ENCODE measurements around the gene FRYL. TPM values are rescaled to one million over a fixed set of nuclear protein-coding genes. Genes with fewer than 3 reads are reported as not detected.

The FRYL gene
- total RNA-seq, 3 donors from 2014 or later: 205 to 416 (median 330) TPM

DNA sequence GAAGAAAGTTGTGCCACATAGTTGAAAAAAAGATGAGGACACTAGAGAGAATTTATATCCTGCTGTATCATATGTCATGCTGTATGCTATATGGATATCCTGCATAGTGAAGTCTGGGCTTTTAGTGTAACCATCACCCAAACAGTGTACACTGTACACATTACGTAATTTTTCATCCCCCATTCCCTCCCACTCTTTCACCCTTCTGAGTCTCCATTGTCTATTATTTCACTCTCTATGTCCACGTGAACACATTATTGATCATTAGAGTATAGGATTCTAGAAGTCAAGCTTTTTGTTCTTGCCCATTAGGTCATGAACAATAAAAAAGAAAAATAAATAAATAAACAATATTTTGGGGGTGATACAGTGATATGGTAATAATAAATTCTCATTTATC is 18.0 kb upstream of the FRYL start:
- DNase-seq (no peak), ATAC-seq (no peak)
- Histone ChIP-seq H3K4me3 (no peak overlapping the region), H3K36me3 (ENCODE audit: low read depth) (no peaks in the 10 kb centered on the region), H3K4me1 (ENCODE audit: low read depth) (peaks cover 3% of the 10 kb centered on the region), H3K9me3 (no peaks in the 10 kb centered on the region)
- TF ChIP-seq, protein P1, sequence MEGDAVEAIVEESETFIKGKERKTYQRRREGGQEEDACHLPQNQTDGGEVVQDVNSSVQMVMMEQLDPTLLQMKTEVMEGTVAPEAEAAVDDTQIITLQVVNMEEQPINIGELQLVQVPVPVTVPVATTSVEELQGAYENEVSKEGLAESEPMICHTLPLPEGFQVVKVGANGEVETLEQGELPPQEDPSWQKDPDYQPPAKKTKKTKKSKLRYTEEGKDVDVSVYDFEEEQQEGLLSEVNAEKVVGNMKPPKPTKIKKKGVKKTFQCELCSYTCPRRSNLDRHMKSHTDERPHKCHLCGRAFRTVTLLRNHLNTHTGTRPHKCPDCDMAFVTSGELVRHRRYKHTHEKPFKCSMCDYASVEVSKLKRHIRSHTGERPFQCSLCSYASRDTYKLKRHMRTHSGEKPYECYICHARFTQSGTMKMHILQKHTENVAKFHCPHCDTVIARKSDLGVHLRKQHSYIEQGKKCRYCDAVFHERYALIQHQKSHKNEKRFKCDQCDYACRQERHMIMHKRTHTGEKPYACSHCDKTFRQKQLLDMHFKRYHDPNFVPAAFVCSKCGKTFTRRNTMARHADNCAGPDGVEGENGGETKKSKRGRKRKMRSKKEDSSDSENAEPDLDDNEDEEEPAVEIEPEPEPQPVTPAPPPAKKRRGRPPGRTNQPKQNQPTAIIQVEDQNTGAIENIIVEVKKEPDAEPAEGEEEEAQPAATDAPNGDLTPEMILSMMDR (IDR thresholded peaks at IDR 0.05): no peak
- intact Hi-C loops (cut with DNase I, micrococcal nuclease): no loop called here

DNA sequence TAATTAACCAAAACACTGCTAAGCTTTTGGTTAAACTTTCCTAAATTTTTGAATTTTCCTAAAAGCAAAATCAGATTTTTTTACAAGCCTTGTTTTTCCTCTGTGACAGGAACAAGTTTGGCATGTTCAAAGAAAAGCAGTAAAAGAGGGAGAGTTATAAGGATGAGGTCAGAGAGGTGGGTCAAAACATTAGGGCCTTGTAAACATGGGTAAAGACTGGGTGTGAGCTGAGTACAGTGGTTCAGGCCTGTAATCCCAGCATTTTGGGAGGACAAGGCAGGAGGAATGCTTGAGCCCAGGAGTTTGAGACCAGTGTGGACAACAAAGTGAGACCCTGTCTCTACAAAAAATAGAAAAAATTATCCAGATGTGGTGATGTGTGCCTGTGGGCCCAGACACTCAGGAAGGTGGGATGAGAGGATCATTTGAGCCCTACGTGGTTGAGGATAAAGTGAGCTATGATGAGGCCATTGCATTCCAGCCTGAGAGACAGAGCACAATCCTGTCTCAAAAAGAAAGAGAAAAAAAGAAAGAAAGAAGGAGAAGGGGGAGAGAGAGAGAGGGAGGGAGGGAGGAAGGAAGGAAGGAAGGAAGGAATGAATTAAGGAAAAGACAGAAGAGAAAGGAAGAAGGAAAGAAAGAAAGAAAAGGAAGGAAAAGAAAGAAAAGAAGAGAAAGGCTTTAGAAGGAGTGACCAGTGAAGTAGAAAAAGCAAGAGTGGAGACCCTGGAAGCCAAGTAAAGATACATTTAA is 17.0 kb upstream of the FRYL start:
- intact Hi-C loops (cut with DNase I, micrococcal nuclease): no loop called here
- no peaks in the 10 kb centered on the region for H3K9me3 ChIP-seq
- no peaks in the 10 kb centered on the region for H3K36me3 ChIP-seq (ENCODE audit: low read depth)
- TF ChIP-seq, protein P1 (IDR thresholded peaks at IDR 0.05): no peak
- peak in 1 of 3 donors; percentile 10 for DNase-seq
- peaks cover 3% of the 10 kb centered on the region for H3K4me1 ChIP-seq (ENCODE audit: low read depth)
- H3K4me3 ChIP-seq: no peak overlapping the region
- peak; percentile 92 for ATAC-seq

DNA sequence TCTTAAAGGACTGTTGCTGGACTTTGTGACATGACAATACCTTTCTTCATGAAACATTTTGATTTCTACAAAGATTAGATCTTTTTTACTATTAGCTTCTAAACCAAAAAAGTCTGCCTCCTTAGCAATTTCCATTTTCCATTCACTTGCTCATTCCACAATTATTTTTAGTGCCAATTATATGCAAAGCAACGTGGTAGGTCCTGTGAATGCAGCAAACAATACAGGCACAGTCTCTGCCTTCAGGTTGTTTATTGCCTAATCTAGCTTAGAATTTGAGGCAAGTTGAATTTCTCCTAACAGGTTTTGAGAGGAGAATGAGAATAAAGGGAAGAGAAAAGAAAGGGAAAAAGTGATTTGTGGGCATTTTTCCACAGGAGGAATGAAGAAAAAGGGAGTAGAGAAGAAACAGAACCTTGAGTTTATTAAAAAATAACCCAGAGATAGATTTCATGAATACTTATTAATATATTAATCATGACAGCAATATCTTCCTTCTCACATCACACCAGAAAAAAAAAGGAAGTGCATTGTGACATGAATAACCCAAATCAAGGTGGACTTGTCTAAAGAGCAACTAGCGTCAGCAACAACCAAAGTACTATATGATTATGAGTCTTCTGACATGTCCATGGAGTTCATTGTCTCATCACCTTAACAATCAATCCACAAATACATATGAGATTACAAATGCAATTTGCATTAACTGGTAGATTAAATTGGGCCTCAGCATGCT is 16.3 kb upstream of the FRYL start:
- TF ChIP-seq, protein P1 (IDR thresholded peaks at IDR 0.05): no peak
- intact Hi-C loops (cut with DNase I, micrococcal nuclease): no loop called here

DNA sequence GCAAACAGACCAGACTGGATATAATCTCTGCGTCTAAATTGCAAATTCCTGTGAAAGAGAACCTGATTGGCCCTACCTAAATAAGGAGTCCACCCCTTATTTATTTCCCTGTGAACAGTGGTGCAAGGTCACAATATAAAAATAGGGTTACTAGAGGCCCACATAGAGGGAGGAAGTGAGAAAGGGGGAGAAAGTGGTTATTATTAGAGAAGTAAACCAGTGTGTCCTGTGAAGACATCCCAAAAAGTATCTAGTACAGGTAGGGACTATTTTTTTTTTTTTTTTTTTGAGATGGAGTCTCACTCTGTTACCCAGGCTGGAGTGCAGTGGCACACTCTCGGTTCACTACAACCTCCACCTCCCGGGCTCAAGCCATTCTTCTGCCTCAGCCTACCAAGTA is 15.0 kb upstream of the FRYL start:
- intact Hi-C loops (cut with DNase I, micrococcal nuclease): no loop called here
- DNase-seq (no peak), ATAC-seq (no peak)
- peaks cover 3% of the 10 kb centered on the region for H3K4me1 ChIP-seq (ENCODE audit: low read depth)
- H3K9me3 ChIP-seq: no peaks in the 10 kb centered on the region
- H3K36me3 ChIP-seq (ENCODE audit: low read depth): no peaks in the 10 kb centered on the region
- H3K4me3 ChIP-seq: no peak overlapping the region
- TF ChIP-seq, protein P1 (IDR thresholded peaks at IDR 0.05): no peak

More for the DNA sequence above, 16.3 kb upstream of the FRYL start:
- no peak for DNase-seq
- Histone ChIP-seq H3K4me3 (no peak overlapping the region), H3K36me3 (ENCODE audit: low read depth) (no peaks in the 10 kb centered on the region), H3K4me1 (ENCODE audit: low read depth) (peaks cover 3% of the 10 kb centered on the region), H3K9me3 (no peaks in the 10 kb centered on the region)
- peak; percentile 36 for ATAC-seq

DNA sequence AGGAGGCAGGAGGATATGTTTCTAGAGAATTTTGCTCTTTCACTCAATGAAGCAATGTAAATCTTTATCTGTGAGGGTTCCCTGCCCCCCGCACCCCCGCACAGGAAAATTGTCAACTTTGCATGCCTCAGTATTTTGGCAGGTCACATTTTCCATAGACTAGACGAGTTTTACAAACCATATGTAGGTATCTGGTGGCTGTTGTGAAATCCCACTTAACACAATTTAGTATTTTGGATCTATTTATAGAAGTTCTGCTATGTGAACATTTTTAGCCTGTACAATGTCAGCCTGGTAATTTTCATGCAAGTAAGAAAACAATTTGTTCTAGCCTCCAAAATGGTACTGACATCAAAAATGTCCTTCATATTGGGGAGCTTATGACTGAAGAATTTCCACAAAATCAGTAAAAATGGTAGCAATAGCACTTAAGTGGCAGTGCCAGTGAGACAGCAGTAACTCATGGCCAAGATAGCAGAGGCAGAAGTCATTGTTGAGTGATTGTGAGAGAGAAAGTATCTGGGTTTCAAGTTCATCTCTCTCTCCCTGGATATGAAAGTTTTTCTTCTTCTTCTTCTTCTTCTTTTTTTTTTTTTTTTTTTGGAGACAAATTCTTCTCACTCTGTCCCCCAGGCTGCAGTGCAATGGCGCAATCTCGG is 12.4 kb upstream of the FRYL start:
- TF ChIP-seq, protein P1 (IDR thresholded peaks at IDR 0.05): no peak
- Histone ChIP-seq H3K4me3 (no peak overlapping the region), H3K36me3 (ENCODE audit: low read depth) (no peaks in the 10 kb centered on the region), H3K4me1 (ENCODE audit: low read depth) (peaks cover 3% of the 10 kb centered on the region), H3K9me3 (no peaks in the 10 kb centered on the region)
- DNase-seq (no peak), ATAC-seq (no peak)
- intact Hi-C loops (cut with DNase I, micrococcal nuclease): no loop called here
